ENCODE measurements around the gene FHIT. TPM values are rescaled to one million over a fixed set of nuclear protein-coding genes. Genes with fewer than 3 reads are reported as not detected.

Gene FHIT
- polyA plus RNA-seq, 1 of the 3 experiments (the other 2 are of a cell fraction), result 0.41 TPM

GRCh38 chr3:59733041-59733809, 1518.0 kb downstream of the FHIT start:
- Histone ChIP-seq H2AFZ (ENCODE audit: low read depth) (no peak overlapping the region), H3K9ac (no peak overlapping the region), H3K9me2 (no peaks in the 10 kb centered on the region), H3K4me3 (ENCODE audit: low read depth in 2 of 2, low read length in 1 of 2) (no peak overlapping the region), H3K27me3 (ENCODE audit: insufficient read depth) (no peaks in the 10 kb centered on the region), H3K4me1 (ENCODE audit: control insufficient read depth in 1 of 2, insufficient read depth in 2 of 2, low read depth in 1 of 2, low read length in 1 of 2) (peaks cover 0 to 30% of the 10 kb centered on the region in 2 experiments; a peak in 2 of 4 replicates), H4K20me1 (ENCODE audit: insufficient read depth) (no peaks in the 10 kb centered on the region), H3F3A (replicated peaks; ENCODE audit: insufficient read depth) (no peaks in the 10 kb centered on the region), H3K9me3 (no peaks in the 10 kb centered on the region), H3K36me3 (replicated peaks in 1 of 2; ENCODE audit: control insufficient read depth in 1 of 2, insufficient read depth in 2 of 2, low read length in 1 of 2) (no peaks in the 10 kb centered on the region), H3K4me2 (no peak overlapping the region), H3K27ac (ENCODE audit: low read depth in 2 of 2, low read length in 1 of 2) (peak overlapping the region in 1 of 2 experiments; percentile 95; a peak in 2 of 4 replicates), H3K79me2 (ENCODE audit: insufficient read depth) (no peaks in the 10 kb centered on the region)
- ChIA-PET CTCF (interaction anchor here (0.7 to 2.0 kb wide), 7 partner anchors 19 to 157 kb away, joined by 3 to 9 read pairs (median 5); no protein-coding TSS in a partner anchor), POLR2A (interaction anchor here (1.9 kb wide), 1 partner anchor 77 kb away, joined by 4 read pairs; no protein-coding TSS in a partner anchor)
- peak; percentile 22 for DNase-seq
- 45% methylated on average over 4 of the region's 6 CpGs for WGBS (ENCODE audit: low lambda C conversion rate)
- TF ChIP-seq RXRA (IDR thresholded peaks at IDR 0.05; ENCODE audit: borderline replicate concordance, low read depth) (no peak), FOXM1 (IDR thresholded peaks at IDR 0.05; ENCODE audit: low read depth) (no peak), GATA2 (CRISPR knock-in tag; IDR thresholded peaks at IDR 0.05) (peak; percentile 42; the same call in 1 of the 2 replicates), TAF1 (IDR thresholded peaks at IDR 0.05; ENCODE audit: borderline replicate concordance, low read depth, low read length) (no peak), SMC3 (IDR thresholded peaks at IDR 0.05; ENCODE audit: low read depth, low read length) (no peak)
- TF ChIP-seq, protein P1, sequence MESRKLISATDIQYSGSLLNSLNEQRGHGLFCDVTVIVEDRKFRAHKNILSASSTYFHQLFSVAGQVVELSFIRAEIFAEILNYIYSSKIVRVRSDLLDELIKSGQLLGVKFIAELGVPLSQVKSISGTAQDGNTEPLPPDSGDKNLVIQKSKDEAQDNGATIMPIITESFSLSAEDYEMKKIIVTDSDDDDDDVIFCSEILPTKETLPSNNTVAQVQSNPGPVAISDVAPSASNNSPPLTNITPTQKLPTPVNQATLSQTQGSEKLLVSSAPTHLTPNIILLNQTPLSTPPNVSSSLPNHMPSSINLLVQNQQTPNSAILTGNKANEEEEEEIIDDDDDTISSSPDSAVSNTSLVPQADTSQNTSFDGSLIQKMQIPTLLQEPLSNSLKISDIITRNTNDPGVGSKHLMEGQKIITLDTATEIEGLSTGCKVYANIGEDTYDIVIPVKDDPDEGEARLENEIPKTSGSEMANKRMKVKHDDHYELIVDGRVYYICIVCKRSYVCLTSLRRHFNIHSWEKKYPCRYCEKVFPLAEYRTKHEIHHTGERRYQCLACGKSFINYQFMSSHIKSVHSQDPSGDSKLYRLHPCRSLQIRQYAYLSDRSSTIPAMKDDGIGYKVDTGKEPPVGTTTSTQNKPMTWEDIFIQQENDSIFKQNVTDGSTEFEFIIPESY (IDR thresholded peaks at IDR 0.05; ENCODE audit: borderline replicate concordance, low read depth), result no peak

- WGBS (ENCODE audit: low lambda C conversion rate), result 64% methylated on average over 5 of the region's 5 CpGs
- CTCF ChIA-PET, result interaction anchor here (1.2 to 1.8 kb wide), 3 partner anchors 14 to 156 kb away, joined by 4 to 7 read pairs (median 5); no protein-coding TSS in a partner anchor
- Histone ChIP-seq H3F3A (replicated peaks; ENCODE audit: insufficient read depth) (no peaks in the 10 kb centered on the region), H3K9me2 (no peaks in the 10 kb centered on the region), H3K9me3 (no peaks in the 10 kb centered on the region), H3K9ac (no peak overlapping the region), H3K4me2 (no peak overlapping the region), H4K20me1 (ENCODE audit: insufficient read depth) (no peaks in the 10 kb centered on the region), H3K4me1 (ENCODE audit: control insufficient read depth in 1 of 2, insufficient read depth in 2 of 2, low read depth in 1 of 2, low read length in 1 of 2) (peaks cover 0 to 31% of the 10 kb centered on the region in 2 experiments; a peak in 2 of 4 replicates), H3K27me3 (ENCODE audit: insufficient read depth) (no peaks in the 10 kb centered on the region), H3K36me3 (replicated peaks in 1 of 2; ENCODE audit: control insufficient read depth in 1 of 2, insufficient read depth in 2 of 2, low read length in 1 of 2) (no peaks in the 10 kb centered on the region), H2AFZ (ENCODE audit: low read depth) (no peak overlapping the region), H3K4me3 (ENCODE audit: low read depth in 2 of 2, low read length in 1 of 2) (no peak overlapping the region), H3K79me2 (ENCODE audit: insufficient read depth) (no peaks in the 10 kb centered on the region), H3K27ac (ENCODE audit: low read depth in 2 of 2, low read length in 1 of 2) (peak overlapping the region in 1 of 2 experiments; percentile 95; a peak in 2 of 4 replicates)
- no peak for DNase-seq
- POLR2A ChIA-PET, result no interaction called here
- TF ChIP-seq MXI1 (IDR thresholded peaks at IDR 0.05; ENCODE audit: low read depth, low read length) (no peak), EZH2phosphoT487 (IDR thresholded peaks at IDR 0.05; ENCODE audit: borderline replicate concordance, low read depth) (no peak), RCOR1 (IDR thresholded peaks at IDR 0.05; ENCODE audit: low read length) (no peak), NRF1 (IDR thresholded peaks at IDR 0.05; ENCODE audit: low read depth, low read length) (no peak)
- TF ChIP-seq, protein P2, sequence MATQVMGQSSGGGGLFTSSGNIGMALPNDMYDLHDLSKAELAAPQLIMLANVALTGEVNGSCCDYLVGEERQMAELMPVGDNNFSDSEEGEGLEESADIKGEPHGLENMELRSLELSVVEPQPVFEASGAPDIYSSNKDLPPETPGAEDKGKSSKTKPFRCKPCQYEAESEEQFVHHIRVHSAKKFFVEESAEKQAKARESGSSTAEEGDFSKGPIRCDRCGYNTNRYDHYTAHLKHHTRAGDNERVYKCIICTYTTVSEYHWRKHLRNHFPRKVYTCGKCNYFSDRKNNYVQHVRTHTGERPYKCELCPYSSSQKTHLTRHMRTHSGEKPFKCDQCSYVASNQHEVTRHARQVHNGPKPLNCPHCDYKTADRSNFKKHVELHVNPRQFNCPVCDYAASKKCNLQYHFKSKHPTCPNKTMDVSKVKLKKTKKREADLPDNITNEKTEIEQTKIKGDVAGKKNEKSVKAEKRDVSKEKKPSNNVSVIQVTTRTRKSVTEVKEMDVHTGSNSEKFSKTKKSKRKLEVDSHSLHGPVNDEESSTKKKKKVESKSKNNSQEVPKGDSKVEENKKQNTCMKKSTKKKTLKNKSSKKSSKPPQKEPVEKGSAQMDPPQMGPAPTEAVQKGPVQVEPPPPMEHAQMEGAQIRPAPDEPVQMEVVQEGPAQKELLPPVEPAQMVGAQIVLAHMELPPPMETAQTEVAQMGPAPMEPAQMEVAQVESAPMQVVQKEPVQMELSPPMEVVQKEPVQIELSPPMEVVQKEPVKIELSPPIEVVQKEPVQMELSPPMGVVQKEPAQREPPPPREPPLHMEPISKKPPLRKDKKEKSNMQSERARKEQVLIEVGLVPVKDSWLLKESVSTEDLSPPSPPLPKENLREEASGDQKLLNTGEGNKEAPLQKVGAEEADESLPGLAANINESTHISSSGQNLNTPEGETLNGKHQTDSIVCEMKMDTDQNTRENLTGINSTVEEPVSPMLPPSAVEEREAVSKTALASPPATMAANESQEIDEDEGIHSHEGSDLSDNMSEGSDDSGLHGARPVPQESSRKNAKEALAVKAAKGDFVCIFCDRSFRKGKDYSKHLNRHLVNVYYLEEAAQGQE (IDR thresholded peaks at IDR 0.05; ENCODE audit: low read depth, low read length), result no peak
Observed at GRCh38 chr3:59731943-59732342, 1519.3 kb downstream of the FHIT start.
